Endodermal cell (in vitro differentiated cells): ENCODE data around the gene ANXA10. TPM values are rescaled to one million over a fixed set of nuclear protein-coding genes. Genes with fewer than 3 reads are reported as not detected.

Experiments
- DNase-seq: peaks from one replicate; pipeline ENCODE4 v3.0.0-alpha.2; 2017
- H3K27ac ChIP-seq: 2 replicates; pipeline ENCODE4 v1.5.1; 2013; ENCODE audit warnings: mild to moderate bottlenecking, low read depth, low read length, moderate library complexity
- H3K27me3 ChIP-seq: 2 replicates; pipeline ENCODE4 v1.6.1; 2013; ENCODE audit warnings: mild to moderate bottlenecking, low read length, moderate library complexity; ENCODE audit not compliant: insufficient read depth, control insufficient read depth, poor library complexity, severe bottlenecking
- H3K36me3 ChIP-seq: 2 replicates; pipeline ENCODE4 v1.7.0; 2013; ENCODE audit warnings: mild to moderate bottlenecking, low read length, moderate library complexity; ENCODE audit not compliant: control insufficient read depth, insufficient read depth
- H3K4me1 ChIP-seq: one replicate; pipeline ENCODE4 v1.7.0; 2013; ENCODE audit warnings: low read length; ENCODE audit not compliant: control insufficient read depth, insufficient read depth
- H3K4me3 ChIP-seq: 2 replicates; pipeline ENCODE4 v1.5.1; 2013; ENCODE audit warnings: mild to moderate bottlenecking, low read length, moderate library complexity
- H3K9ac ChIP-seq: 2 replicates; pipeline ENCODE4 v1.6.1; 2013; ENCODE audit warnings: mild to moderate bottlenecking, low read length, moderate library complexity; ENCODE audit not compliant: poor library complexity, severe bottlenecking; ENCODE audit errors: extremely low read depth
- H3K9me3 ChIP-seq: 2 replicates; pipeline ENCODE4 v1.6.1; 2013; ENCODE audit warnings: mild to moderate bottlenecking, low read length, moderate library complexity; ENCODE audit not compliant: control insufficient read depth
- H3K27ac Mint-ChIP-seq: 2 replicates; pipeline ENCODE4 v1.8.0; 2020; ENCODE audit warnings: mixed read lengths
- H3K27me3 Mint-ChIP-seq: 2 replicates; pipeline ENCODE4 v1.8.0; 2021; ENCODE audit warnings: mild to moderate bottlenecking, mixed read lengths; ENCODE audit not compliant: insufficient read depth
- H3K36me3 Mint-ChIP-seq: 2 replicates; pipeline ENCODE4 v1.8.0; 2020; ENCODE audit warnings: low read depth, mixed read lengths
- H3K4me1 Mint-ChIP-seq: 2 replicates; pipeline ENCODE4 v1.8.0; 2020; ENCODE audit warnings: mixed read lengths
- H3K4me3 Mint-ChIP-seq: 2 replicates; pipeline ENCODE4 v1.8.0; 2020; ENCODE audit warnings: mild to moderate bottlenecking, moderate library complexity, mixed read lengths
- H3K9me3 Mint-ChIP-seq: 2 replicates; pipeline ENCODE4 v1.8.0; 2020; ENCODE audit warnings: mild to moderate bottlenecking, mixed read lengths
- WGBS, 2 experiments: methylation state at CpG; one replicate each; pipeline versions ENCODE4 v1.1.5 to v1.1.7; 2013; ENCODE audit warnings: missing lambda C conversion rate in 2 of 2, mixed read lengths in 1 of 2; ENCODE audit not compliant: insufficient coverage in 1 of 2, insufficient read length in 1 of 2; 5-methylcytosine and 5-hydroxymethylcytosine counted together
- total RNA-seq, 2 donors: library from RNA; stranded (reverse); fragmentation: NEBNext Ultra II Directional in 1 of 2; extraction: Animal tissue kit (Norgen Biotek cat#: 25700) in 1 of 2; gene quantifications; 2 replicates in 1 of 2; 3 replicates in 1 of 2; pipeline ENCODE4 v1.2.1, GENCODE V29; 2021
- TF ChIP-seq, protein P1 (sequence below): fragments of 200-600 bp; sonication (generic); conservative IDR thresholded peaks from 2 replicates; pipeline ENCODE4 v1.5.0; 2021; ENCODE audit warnings: antibody characterized with exemption, mild to moderate bottlenecking

ANXA10 gene
- total RNA-seq, 2 donors from 2014 or later = not detected

DNA sequence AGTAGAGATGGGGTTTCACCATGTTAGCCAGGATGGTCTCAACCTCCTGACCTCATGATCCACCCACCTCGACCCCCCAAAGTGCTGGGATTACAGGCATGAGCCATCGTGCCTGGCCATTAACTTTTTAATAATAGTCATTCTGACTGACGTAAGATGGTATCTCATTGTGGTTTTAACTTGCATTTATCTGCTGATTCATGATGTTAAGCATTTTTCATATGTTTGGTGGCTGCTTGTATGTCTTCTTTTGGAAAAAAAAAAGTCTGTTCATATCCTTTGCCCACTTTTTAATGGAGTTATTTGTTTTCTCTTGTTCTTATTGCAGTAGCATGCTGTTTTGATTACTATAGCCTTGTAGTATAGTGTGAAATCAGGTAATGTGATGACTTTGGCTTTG, 45.8 kb downstream of the ANXA10 start:
- H3K4me3 Mint-ChIP-seq = no peak overlapping the region
- H3K4me3 ChIP-seq = no peak overlapping the region
- no peaks in the 10 kb centered on the region for H3K9me3 ChIP-seq
- H3K27ac ChIP-seq = no peak overlapping the region
- WGBS, 2 experiments = 94% methylated on average over 3 of the region's 3 CpGs
- no peaks in the 10 kb centered on the region for H3K27me3 Mint-ChIP-seq
- no peaks in the 10 kb centered on the region for H3K4me1 Mint-ChIP-seq
- DNase-seq = no peak
- H3K27me3 ChIP-seq = no peaks in the 10 kb centered on the region
- no peak overlapping the region for H3K27ac Mint-ChIP-seq
- TF ChIP-seq, protein P1, sequence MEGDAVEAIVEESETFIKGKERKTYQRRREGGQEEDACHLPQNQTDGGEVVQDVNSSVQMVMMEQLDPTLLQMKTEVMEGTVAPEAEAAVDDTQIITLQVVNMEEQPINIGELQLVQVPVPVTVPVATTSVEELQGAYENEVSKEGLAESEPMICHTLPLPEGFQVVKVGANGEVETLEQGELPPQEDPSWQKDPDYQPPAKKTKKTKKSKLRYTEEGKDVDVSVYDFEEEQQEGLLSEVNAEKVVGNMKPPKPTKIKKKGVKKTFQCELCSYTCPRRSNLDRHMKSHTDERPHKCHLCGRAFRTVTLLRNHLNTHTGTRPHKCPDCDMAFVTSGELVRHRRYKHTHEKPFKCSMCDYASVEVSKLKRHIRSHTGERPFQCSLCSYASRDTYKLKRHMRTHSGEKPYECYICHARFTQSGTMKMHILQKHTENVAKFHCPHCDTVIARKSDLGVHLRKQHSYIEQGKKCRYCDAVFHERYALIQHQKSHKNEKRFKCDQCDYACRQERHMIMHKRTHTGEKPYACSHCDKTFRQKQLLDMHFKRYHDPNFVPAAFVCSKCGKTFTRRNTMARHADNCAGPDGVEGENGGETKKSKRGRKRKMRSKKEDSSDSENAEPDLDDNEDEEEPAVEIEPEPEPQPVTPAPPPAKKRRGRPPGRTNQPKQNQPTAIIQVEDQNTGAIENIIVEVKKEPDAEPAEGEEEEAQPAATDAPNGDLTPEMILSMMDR = no peak
- H3K4me1 ChIP-seq = no peaks in the 10 kb centered on the region
- H3K9me3 Mint-ChIP-seq = no peaks in the 10 kb centered on the region
- H3K36me3 ChIP-seq = no peaks in the 10 kb centered on the region
- H3K36me3 Mint-ChIP-seq = no peaks in the 10 kb centered on the region
- no peak overlapping the region for H3K9ac ChIP-seq

DNA sequence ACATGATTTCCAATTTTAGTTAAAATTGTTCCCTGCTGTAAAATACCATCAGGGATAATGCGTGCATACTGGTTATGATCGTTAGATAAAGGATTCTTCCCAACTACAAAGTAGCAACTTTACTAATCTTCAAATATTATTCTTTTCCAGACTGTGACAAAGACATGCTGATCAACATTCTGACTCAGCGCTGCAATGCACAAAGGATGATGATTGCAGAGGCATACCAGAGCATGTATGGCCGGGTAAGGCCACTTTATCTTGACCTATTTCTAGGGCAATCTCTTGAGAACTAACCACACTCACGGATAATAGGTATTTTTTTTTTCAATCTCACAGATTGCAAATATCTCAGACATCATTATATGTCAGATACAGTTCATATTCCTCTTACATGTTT, 47.0 kb downstream of the ANXA10 start:
- Histone ChIP-seq H3K9me3 (no peaks in the 10 kb centered on the region), H3K9ac (no peak overlapping the region), H3K27me3 (no peaks in the 10 kb centered on the region), H3K36me3 (no peaks in the 10 kb centered on the region), H3K4me1 (peaks cover 6% of the 10 kb centered on the region), H3K4me3 (no peak overlapping the region), H3K27ac (no peak overlapping the region)
- Mint-ChIP-seq H3K4me1 (peaks cover 6% of the 10 kb centered on the region), H3K36me3 (no peaks in the 10 kb centered on the region), H3K27me3 (no peaks in the 10 kb centered on the region), H3K4me3 (no peak overlapping the region), H3K9me3 (no peaks in the 10 kb centered on the region), H3K27ac (no peak overlapping the region)
- WGBS, 2 experiments = 92 to 100% methylated on average over 3 to 5 of the region's 5 CpGs
- TF ChIP-seq, protein P1 = no peak
- no peak for DNase-seq

DNA sequence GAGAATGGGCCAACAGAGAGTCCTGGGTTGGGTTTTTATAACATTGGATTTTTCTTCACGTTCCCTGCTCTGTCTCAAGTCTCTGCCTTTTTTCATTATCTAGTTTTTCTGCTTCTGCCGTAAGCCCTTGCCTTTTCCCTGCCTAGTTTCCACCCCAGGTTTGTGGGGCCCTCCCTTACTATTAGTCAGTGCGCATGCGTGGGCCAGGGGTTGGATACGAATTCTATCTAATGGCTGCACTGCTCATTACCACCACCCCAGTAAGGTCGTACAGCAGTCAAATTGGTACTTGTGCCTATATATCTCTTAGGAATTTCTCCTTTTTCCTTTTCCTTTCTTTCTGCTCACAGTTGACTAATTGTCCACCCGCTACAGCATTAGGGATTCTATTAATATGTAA, 49.4 kb downstream of the ANXA10 start:
- no peak overlapping the region for H3K4me3 ChIP-seq
- no peak overlapping the region for H3K27ac ChIP-seq
- DNase-seq = no peak
- TF ChIP-seq, protein P1 = no peak
- H3K27me3 ChIP-seq = no peaks in the 10 kb centered on the region
- Mint-ChIP-seq H3K9me3 (no peaks in the 10 kb centered on the region), H3K27me3 (no peaks in the 10 kb centered on the region), H3K4me1 (peaks cover 6% of the 10 kb centered on the region), H3K27ac (no peak overlapping the region), H3K36me3 (no peaks in the 10 kb centered on the region), H3K4me3 (no peak overlapping the region)
- H3K36me3 ChIP-seq = no peaks in the 10 kb centered on the region
- H3K9me3 ChIP-seq = no peaks in the 10 kb centered on the region
- H3K9ac ChIP-seq = no peak overlapping the region
- WGBS, 2 experiments = 93 to 100% methylated on average over 5 to 7 of the region's 7 CpGs
- H3K4me1 ChIP-seq = peaks cover 6% of the 10 kb centered on the region
